GM12891 (cell line): ENCODE data around the gene HCFC2.

Experiments
- PAX5 ChIP-seq: IDR thresholded peaks from 2 replicates; pipeline ENCODE4 v1.6.1; 2011; ENCODE audit warnings: low read length, moderate library complexity, mild to moderate bottlenecking; ENCODE audit not compliant: insufficient read depth, severe bottlenecking
- POLR2A ChIP-seq: IDR thresholded peaks from 2 replicates; pipeline ENCODE4 v1.6.1; 2011; ENCODE audit warnings: low read depth, low read length, control low read depth

DNA sequence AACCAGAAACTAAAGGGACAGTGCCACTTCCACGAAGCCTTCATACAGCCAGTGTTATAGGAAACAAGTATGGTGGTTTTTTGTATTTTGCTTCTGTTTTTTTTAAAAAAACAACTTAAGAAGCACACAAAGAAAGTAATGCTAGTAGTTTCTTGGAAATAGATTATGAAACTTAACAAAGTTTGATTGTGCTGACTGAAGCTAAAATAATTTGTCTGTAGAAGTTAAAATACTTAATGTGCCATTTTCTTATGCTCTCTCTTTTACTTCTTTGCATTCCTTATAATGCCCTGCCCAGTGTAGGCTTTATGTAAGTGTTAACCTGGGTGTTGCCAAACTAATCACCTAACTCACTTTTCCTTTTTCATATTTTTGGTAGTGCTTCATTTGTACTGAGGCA, 16.4 kb downstream of the HCFC2 start:
- TF ChIP-seq POLR2A, result no peak
- no peak for TF ChIP-seq PAX5
